Fibroblast of the aortic adventitia (primary cell): ENCODE measurements around the gene SWT1. TPM values are rescaled to one million over a fixed set of nuclear protein-coding genes. Genes with fewer than 3 reads are reported as not detected.

Source experiments
- DNase-seq: peaks from one replicate; pipeline ENCODE4 v3.0.0-alpha.2; 2010; ENCODE audit warnings: low read depth
- H3K4me3 ChIP-seq: 2 replicates; pipeline ENCODE4 v1.5.1; 2011; ENCODE audit warnings: low read depth, mild to moderate bottlenecking, control low read depth, low read length, moderate library complexity
- small RNA-seq: library from RNA; depleted of rRNA; stranded (forward); fragments of <200 nt; gene quantifications from one replicate; pipeline ENCODE3, GENCODE V24; 2012
- total RNA-seq: library from RNA; depleted of rRNA; stranded (reverse); fragments of >200 nt; gene quantifications from 2 replicates; pipeline ENCODE4 v1.2.3, GENCODE V29; 2012; ENCODE audit warnings: low replicate concordance
- TF ChIP-seq, protein P1 (sequence below): IDR thresholded peaks from 2 replicates; pipeline ENCODE4 v1.5.1; 2011; ENCODE audit warnings: mild to moderate bottlenecking, low read length, control low read depth, inconsistent platforms; ENCODE audit not compliant: insufficient read depth

SWT1 gene
- total RNA-seq, 1 donor = 8.1 TPM

DNA sequence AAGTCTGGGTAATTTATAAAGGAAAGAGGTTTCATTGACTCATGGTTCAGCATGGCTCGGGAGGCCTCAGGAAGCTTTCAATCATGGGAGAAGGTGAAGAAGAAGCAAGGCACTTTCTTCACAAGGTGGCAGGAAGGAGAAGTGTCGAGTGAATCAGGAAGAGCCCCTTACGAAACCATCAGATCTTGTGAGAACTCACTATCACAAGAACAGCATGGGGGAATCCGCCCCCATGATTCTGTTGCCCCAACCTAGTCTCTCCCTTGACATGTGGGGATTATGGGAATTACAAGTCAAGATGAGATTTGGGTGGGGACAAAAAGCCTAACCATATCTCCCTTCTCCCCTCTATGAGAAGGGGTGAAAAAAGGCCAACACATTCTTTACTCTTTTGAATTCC is 171.3 kb downstream of the SWT1 start:
- H3K4me3 ChIP-seq = no peak overlapping the region
- TF ChIP-seq, protein P1, sequence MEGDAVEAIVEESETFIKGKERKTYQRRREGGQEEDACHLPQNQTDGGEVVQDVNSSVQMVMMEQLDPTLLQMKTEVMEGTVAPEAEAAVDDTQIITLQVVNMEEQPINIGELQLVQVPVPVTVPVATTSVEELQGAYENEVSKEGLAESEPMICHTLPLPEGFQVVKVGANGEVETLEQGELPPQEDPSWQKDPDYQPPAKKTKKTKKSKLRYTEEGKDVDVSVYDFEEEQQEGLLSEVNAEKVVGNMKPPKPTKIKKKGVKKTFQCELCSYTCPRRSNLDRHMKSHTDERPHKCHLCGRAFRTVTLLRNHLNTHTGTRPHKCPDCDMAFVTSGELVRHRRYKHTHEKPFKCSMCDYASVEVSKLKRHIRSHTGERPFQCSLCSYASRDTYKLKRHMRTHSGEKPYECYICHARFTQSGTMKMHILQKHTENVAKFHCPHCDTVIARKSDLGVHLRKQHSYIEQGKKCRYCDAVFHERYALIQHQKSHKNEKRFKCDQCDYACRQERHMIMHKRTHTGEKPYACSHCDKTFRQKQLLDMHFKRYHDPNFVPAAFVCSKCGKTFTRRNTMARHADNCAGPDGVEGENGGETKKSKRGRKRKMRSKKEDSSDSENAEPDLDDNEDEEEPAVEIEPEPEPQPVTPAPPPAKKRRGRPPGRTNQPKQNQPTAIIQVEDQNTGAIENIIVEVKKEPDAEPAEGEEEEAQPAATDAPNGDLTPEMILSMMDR = no peak
- DNase-seq = no peak

DNA sequence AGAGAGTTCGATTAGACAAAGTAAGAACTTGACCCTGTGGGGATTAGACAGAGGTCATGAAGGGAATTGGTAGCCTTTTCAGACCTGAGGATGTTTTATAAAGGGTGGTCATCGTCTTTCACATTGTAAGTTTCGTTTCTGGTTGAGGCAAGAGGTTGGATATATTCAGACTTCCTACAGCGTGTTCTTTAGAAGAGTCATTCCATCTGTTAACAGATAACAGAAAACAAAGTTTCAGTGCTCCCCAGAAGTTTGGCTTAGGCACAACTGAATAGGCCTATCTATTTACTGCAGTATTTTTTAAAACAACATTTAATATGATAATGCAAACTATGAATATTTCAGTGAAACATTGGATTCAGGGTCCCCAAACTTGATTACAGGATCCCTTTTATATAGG is 177.2 kb downstream of the SWT1 start:
- H3K4me3 ChIP-seq = no peak overlapping the region
- TF ChIP-seq, protein P1 = no peak
- DNase-seq = no peak

DNA sequence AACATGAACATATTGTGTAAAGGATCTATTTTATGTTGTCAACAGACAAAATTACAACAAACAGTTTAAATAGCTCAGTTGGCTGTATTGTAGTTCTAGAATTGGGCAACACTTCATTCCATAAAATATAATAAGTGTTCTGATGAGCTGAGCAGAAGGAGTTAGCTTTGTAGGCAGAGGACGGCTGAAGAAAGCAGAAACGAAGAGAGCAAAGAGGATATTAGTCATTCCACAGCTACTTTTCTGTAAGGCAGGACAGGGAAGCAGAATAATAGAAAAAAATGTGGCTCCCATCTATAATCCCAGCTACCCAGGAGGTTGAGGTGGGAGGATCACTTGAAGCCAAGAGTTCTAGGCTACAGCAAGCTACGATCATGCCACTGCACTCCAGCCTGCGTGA is 180.3 kb downstream of the SWT1 start:
- TF ChIP-seq, protein P1 = no peak
- H3K4me3 ChIP-seq = no peak overlapping the region
- no peak for DNase-seq

DNA sequence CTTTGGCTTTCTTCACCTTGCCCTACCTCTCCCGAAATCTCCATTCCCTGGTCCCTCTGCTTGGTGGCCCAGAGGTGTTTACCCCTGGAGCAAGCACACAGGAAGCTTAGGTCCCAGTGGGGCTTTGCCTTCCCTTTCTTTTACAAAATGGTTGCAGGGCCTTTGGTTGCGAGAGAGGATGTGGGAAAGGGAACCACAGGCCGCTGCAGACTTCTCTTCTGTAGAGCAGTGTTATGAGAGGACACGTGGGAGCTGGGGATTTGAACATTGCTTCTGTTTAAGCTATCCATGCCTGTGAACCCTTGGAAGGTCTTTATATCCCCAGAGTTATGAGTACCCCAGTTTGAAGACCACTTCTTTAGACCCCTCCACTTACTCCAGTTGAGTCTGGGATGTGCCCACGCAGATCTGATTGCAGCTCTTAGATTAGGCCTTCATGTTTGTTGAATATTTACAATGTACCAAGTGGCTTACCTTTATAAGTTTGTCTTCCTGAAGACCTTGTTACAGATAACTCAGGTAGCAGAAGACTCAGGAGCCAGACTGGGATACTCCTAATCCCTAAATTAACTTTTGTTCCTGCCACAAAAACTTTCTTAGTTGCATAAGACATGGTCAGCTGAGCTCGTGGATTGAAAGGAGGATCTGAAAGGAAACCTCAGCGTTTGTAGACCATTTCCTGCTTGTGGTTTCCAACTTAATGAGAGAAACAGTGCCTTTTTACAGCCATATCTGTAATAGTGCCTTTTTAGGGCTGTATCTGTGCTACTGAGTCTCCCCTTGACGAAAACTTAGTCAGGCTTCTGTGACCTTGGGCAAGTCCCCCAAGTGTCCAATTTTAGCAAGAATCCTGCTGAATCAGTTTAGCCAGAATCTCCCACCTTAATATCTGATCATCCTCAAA is 182.0 kb downstream of the SWT1 start:
- no peak for DNase-seq
- TF ChIP-seq, protein P1 = no peak

DNA sequence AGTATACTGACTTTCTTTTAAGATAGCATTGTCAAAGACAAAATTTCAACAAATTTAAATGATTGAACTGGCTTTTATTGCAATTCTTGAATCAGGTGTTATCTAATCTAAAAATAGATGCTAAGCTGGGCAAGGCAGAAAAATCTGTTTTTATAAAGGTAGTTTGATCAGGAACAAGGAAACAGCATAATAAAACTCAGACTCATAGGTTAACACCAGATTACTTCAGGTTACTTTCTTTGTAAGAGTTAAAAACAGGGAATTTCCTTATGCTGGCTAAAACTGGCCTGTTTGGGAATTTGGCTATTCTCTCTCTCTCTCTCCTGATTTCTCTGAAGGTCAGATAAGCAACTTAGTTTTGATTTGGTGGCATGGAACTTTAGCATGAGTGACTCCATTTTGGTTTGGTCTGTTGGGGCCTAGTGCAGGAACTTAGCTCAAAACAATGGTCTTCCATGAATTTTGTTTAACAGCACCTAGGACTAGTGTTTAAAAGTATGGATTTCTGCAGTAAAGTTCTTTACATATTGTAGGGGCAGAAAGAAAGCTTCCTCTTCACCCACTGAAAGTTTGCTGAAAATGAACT is 184.3 kb downstream of the SWT1 start:
- TF ChIP-seq, protein P1 = no peak
- no peak for DNase-seq
- no peak overlapping the region for H3K4me3 ChIP-seq

More for the DNA sequence above, 182.0 kb downstream of the SWT1 start:
- H3K4me3 ChIP-seq = no peak overlapping the region

Small RNAs within 50 kb of the gene (small RNA-seq; reads per million reads assigned to genes)
- not detected for gene RF00019

Other genes with a start within 250 kb of the SWT1 start
- gene NIBAN1, start 182.7 kb upstream of the SWT1 start, total RNA-seq = 121 and 131 TPM in 2 replicates
- gene RNF2, start 111.6 kb upstream of the SWT1 start, total RNA-seq = 17.7 and 27.0 TPM in 2 replicates
- 16.7 and 22.6 TPM in 2 replicates for gene TRMT1L, start 214 bp upstream of the SWT1 start, total RNA-seq
- gene IVNS1ABP, start 160.1 kb downstream of the SWT1 start, total RNA-seq = 41.0 and 49.3 TPM in 2 replicates